ENCODE measurements around the gene HIC1.

The HIC1 gene

GRCh38 chr17:2061441-2061958, 6.6 kb downstream of the HIC1 start:
- DNase-seq, result no peak

GRCh38 chr17:2062571-2063183, 7.8 kb downstream of the HIC1 start:
- no peak for DNase-seq

GRCh38 chr17:2063261-2064146, 8.6 kb downstream of the HIC1 start:
- DNase-seq, result no peak

DNA sequence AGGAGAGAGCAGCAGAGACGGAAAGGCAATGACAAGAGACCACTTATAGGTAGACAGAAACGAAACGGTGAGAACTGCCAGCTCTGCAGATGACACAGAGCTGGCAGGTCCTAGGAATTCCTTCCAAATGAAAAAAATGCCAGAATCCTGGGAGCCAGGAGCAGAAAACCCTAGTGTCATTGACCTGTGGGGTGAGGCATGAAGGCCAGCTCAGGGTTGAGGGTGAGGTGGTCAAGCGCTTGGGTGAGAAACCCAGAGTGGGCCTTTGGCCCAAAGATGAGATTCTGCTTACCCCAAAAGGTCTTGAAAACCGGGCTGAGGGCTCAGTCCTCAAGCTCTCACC, 9.2 kb downstream of the HIC1 start:
- DNase-seq, result no peak

GRCh38 chr17:2064520-2064971, 9.6 kb downstream of the HIC1 start:
- DNase-seq, result no peak

- DNase-seq, result peak; percentile 51
These were observed 10.3 kb downstream of the HIC1 start for GRCh38 chr17:2064980-2065785.

DNA sequence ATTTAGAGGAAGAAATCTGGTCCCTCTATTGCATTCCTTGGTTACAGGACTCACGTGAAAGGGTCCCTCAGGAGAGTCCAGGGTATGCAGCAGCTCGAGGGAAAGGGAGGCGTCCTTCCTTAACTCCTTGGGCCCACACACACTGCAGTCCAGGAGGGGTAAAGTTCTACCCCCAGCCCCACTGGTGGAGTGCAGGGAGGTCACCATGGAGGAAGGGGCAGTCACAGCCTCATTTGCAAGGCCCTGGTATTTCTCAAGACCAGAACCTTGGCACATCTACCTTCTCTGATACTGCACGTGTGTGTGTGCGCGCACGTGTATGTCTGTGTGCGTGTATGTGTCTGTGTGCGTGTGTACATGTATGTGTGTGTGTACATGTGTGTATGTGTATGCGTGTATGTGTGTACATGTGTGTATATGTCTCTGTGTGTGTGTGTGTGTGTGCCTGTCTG, 11.1 kb downstream of the HIC1 start:
- DNase-seq, result no peak

- no peak for DNase-seq
These were observed 12.2 kb downstream of the HIC1 start for GRCh38 chr17:2067048-2067561.

- no peak for DNase-seq
These were observed 12.7 kb downstream of the HIC1 start for GRCh38 chr17:2067608-2068024.

DNA sequence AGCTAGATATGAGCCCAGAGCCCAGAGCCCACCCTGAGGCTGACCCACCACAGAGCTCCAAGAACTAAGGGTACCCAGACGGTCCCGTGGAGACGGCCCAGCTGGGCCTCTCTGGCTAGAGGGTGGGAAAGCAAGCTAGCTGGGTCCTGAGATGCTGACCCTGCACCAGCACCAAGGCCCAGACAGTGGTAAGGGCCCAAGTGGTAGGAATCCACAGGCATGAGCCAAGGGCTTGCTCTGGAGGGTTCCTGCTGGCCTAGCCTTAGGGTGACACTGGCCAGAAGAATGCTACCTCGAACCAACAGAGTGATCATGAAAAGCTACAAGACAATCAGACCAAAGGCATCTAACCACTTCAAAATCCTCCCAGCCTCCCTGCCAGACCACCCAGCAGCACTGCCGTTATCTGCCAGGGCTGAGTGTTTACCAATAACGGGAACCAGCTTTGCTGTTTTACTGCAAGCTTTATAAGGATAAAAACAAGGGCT, 13.2 kb downstream of the HIC1 start:
- no peak for DNase-seq

DNA sequence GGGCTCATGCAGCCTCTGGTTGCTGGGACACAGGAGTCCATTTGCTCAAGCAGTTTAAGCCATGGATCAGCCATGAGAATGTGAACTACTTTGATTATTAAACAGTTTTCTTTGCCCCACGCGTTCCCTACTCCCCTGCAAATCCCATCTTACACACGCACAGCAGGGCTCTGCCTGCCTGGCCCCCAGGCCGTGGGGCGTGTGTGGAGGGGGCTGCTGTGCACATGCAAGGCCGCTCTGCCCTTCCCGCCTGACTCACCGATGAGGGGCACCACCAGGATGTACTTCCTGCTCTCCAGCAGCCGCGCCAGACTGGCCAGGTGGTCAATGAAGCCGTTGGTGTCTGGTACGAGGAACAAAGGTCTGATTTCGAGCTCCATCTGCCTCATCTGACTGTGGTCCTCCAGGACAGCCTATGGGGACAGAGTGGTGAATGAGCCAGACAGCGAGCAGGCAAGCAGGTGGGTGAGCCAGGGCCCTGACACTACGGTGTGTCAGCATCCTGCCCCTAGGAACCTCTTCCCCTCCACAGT, 13.7 kb downstream of the HIC1 start:
- DNase-seq, result no peak

- DNase-seq, result peak; percentile 26
These were observed 15.5 kb downstream of the HIC1 start for GRCh38 chr17:2070241-2071023.

DNA sequence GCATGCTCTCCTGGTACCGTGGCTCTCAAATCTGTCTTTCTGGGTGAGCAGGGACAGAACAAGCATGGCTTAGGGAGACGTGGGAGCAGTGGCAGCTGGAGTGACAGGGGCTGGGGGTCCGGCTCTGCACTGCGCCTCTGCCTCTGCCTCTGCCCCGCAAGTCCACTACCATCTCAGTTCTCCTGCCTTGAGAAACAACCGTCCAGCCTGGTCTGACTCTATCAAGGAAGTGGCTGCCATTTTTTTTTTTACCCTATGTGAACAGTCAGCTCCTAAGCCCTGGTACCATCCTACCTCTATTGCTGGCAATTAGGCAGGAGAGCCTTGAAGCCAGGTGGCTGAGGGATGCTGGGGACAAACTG, 16.1 kb downstream of the HIC1 start:
- no peak for DNase-seq

DNA sequence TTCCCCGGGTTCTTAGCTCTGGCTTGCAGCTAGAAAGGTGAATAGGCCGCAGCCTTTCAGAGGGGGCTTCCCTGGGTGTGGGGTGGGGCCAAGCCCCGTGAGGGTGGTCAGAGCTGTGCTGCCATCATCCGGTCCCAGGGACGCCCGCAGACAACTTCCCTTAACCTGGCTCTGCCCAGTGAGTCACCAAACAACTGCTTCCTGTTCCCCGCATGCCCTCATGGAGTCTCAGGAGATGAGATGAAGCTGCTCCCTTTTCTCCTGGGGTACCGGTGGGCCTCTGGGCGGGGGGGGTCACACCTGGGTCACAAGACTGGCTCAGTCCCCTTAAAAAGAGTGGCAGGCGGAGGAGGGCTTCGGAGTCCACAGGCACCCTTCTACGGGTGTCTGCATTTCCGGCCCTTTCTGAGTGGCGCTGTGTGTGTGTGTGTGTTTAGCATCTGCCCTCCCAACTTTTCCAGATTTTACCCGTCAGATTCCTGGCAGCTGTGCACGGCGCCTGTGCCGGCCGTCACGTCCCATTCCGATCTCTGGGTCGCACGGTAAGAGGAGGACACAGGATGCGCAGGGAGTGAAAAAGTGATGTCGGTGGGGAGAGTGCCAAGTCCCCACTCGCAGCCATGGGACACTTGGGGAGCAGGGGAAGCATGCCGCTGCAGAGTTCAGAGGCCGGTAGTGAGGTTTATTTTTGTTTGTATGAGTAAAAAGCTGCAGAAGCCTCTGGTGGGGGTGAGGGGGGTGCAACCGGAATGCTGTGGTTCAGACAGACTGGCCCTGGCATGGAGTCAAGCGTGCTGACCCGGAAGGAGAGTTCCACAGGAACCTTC, 16.8 kb downstream of the HIC1 start:
- DNase-seq, result peak; percentile 16

DNA sequence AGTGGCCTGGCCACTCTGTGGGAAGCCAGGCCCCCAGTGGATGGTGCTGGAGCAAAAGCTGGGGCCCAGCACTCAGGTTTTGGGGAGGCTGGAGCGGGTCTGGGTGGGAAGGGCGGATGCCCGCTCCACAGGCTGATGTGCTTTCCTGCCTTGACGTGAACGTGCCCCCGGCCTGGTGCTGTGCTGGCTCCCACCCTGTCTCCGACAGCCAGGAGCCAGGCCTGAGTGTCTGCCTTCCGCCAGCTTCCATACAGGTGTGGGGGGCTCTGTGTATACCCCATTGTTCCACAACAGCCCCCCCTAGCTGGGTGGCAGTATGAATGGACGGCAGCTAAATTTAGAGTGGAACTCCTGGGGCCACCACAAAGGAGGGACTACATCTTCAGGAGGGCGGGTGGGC, 20.0 kb downstream of the HIC1 start:
- DNase-seq, result no peak

DNA sequence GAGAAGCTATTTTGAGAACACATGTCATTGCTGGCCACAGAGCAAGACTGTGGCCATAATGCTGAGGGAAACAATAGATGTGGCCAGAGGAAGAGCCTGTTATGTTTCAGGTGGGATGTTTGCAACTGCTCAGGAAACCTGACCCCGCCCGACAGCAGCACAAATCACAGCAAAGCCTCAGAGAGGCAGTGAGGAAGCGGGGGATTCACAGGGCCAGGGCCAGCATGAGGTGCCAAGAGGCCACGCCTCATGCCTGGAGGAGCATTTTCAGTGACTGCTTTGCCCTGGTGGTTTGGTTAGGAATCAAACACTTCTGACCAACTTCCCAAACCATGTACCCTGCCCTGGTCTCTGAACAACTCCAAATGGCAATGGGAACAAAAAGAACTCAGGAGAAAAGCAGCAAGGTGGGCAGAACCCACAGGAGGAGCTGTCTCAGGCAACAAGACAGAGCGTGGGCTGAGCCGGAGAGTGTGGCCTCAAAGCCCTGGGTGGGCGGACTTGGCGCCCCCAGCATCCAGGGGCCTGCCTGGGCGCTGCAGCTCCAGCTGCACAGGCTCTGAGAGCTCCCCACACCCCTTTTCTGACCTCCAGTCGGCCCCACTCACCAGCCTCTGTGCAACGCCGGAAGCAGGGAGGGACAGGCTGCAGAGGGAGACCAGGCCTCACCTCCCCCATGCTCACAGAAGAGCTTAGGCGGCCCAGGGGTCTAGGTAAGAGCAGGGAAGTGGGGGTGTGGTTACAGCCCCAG, 20.6 kb downstream of the HIC1 start:
- DNase-seq, result no peak

DNA sequence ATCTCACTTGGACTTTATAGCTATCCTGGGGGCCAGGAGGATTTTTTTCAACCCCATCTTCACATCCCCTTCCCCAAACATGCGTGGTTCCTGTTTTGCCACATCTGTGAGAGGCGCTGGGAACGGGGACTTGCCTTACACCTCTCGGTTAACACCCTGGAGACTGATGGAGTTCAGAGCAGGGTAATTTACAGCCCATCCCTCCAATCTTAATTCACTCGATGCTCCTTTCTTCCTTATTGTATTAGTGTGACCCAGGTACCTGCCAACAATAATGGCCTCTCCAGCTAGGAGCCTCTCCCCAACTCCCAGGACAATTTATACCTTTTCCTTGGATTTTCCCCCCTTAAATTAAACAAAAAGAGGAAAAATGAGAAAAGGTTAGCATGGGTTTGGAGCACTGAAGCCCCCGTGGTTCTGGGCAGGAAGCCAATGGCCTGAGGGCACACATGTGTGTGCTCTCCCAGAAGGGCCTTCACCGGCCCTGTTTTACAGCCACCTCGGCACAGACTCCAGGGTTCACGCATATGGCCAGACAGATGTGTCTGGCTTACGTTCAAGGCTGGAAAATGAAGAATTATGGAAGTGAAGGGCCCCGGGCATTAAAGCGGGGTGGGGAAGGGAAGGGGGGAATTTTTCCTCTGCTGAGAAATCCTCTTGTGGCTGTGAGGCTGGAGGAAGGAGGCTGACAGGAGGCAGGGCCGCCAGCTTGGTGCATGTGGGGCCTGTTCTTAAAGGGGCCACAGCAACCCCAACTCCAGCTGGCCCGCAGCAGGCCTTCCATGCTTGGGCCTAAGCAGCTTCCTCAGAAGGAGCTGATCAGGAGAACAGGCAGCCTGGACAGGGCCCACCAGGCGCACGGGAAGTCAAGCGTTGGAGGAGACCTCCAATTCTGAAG, 21.4 kb downstream of the HIC1 start:
- DNase-seq, result no peak

- no peak for DNase-seq
These were observed 22.1 kb downstream of the HIC1 start for GRCh38 chr17:2077040-2077439.

- no peak for DNase-seq
These were observed 26.7 kb downstream of the HIC1 start for GRCh38 chr17:2081564-2081963.

All from CD4-positive, alpha-beta T cell treated with Interleukin-12 subunit alpha and Interleukin-12 subunit beta, for 1 hour (primary cell).